Esophagus muscularis mucosa (tissue), 4 donors: ENCODE data around the gene GLRA3. TPM values are rescaled to one million over a fixed set of nuclear protein-coding genes. Genes with fewer than 3 reads are reported as not detected.

ENCODE experiments used
- DNase-seq: peaks from one replicate; pipeline ENCODE4 v3.0.0-alpha.2; 2017; ENCODE audit errors: extremely low spot score
- H3K27ac ChIP-seq, 4 donors: fragments of 200-600 bp; sonication (generic); replicated peaks in 1 of 4; 1 replicate in 3 of 4; 2 replicates in 1 of 4; pipeline ENCODE4 v1.5.1; 2016 to 2019; ENCODE audit warnings: mild to moderate bottlenecking in 1 of 4
- H3K27me3 ChIP-seq, 4 donors: fragments of 200-600 bp; sonication (generic); one replicate each; pipeline versions ENCODE4 v1.5.1 to v1.6.0; 2016 to 2019
- H3K36me3 ChIP-seq, 4 donors: fragments of 200-600 bp; sonication (generic); one replicate each; pipeline ENCODE4 v1.5.1; 2016 to 2019
- H3K4me1 ChIP-seq, 4 donors: fragments of 200-600 bp; sonication (generic); one replicate each; pipeline ENCODE4 v1.5.1; 2016 to 2019
- H3K4me3 ChIP-seq, 4 donors: fragments of 200-600 bp; sonication (generic); 1 replicate in 2 of 4; 2 replicates in 2 of 4; pipeline ENCODE4 v1.5.1; 2016 to 2019; ENCODE audit warnings: mild to moderate bottlenecking in 4 of 4, moderate library complexity in 1 of 4
- H3K9me3 ChIP-seq, 4 donors: fragments of 200-600 bp; sonication (generic); 1 replicate in 3 of 4; 2 replicates in 1 of 4; pipeline ENCODE4 v1.5.1; 2016 to 2019
- CTCF ChIP-seq, 3 experiments: fragments of 200-600 bp in 2 of 3; fragments of 450-650 bp in 1 of 3; sonication (generic) in 2 of 3; IDR thresholded peaks; one replicate each; pipeline ENCODE4 v1.5.1; 2017 to 2019; ENCODE audit warnings: antibody characterized with exemption in 3 of 3, mild to moderate bottlenecking in 2 of 3, moderate library complexity in 1 of 3
- EP300 ChIP-seq: sonication (generic); formaldehyde crosslinking; IDR thresholded peaks from one replicate; pipeline ENCODE4 v1.6.1; 2017; ENCODE audit warnings: antibody characterized with exemption
- POLR2A ChIP-seq: fragments of 450-650 bp; IDR thresholded peaks from one replicate; pipeline ENCODE4 v1.6.1; 2017; ENCODE audit warnings: antibody characterized with exemption, moderate library complexity, mild to moderate bottlenecking, low read depth
- POLR2AphosphoS5 ChIP-seq, 2 donors: sonication (generic); formaldehyde crosslinking; IDR thresholded peaks; one replicate each; pipeline ENCODE4 v1.6.1; 2017; ENCODE audit warnings: antibody characterized with exemption in 2 of 2
- WGBS: methylation state at CpG from one replicate; pipeline ENCODE4 v1.1.5; 2018; 5-methylcytosine and 5-hydroxymethylcytosine counted together
- intact Hi-C: fragments of 100-400 bp; cut with DNase I; formaldehyde crosslinking; loops from one replicate; pipeline ENCODE4 v1.15.1; 2023
- total RNA-seq, 4 donors: library from RNA; depleted of rRNA; stranded (reverse); fragments of >200 nt; gene quantifications; one replicate each; pipeline versions ENCODE4 v1.1.0 to v1.2.1, GENCODE V29; 2016

GLRA3 gene
- total RNA-seq, 4 donors from 2014 or later: under 0.01 to 0.39 (median 0.11) TPM; not detected in 1

GRCh38 chr4:174853629-174854028, 24.6 kb upstream of the GLRA3 start:
- H3K27me3 ChIP-seq: no peaks in the 10 kb centered on the region
- H3K9me3 ChIP-seq: no peaks in the 10 kb centered on the region
- no peak overlapping the region for H3K4me3 ChIP-seq
- intact Hi-C loops: no loop called here
- H3K4me1 ChIP-seq: no peaks in the 10 kb centered on the region
- TF ChIP-seq POLR2AphosphoS5 (IDR thresholded peaks at IDR 0.05): no peak
- no peak for TF ChIP-seq CTCF (IDR thresholded peaks at IDR 0.05)
- no peak for TF ChIP-seq EP300
- no peak for TF ChIP-seq POLR2A
- H3K36me3 ChIP-seq: no peaks in the 10 kb centered on the region
- H3K27ac ChIP-seq: no peak overlapping the region
- DNase-seq: no peak
- 73% methylated on average over 3 of the region's 3 CpGs for WGBS

DNA sequence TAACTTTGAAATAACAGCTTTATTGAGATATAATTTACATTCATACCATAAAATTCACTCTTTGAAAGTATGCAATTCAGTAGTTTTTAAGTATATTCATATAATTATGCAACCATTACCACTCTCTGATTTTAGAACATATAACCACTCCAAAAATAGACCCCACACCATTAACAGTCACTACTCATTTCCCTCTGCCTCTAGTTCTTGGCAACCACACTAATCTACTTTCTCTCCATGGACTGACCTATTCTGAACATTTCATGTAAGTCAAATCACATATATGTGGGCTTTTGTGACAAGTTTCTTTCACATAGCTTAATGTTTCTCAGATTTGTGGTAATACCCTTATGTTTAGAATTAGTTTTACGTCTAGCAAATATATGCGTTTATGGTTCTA, 19.5 kb upstream of the GLRA3 start:
- Histone ChIP-seq H3K4me3 (no peak overlapping the region), H3K4me1 (no peaks in the 10 kb centered on the region), H3K27ac (no peak overlapping the region), H3K27me3 (no peaks in the 10 kb centered on the region), H3K36me3 (no peaks in the 10 kb centered on the region), H3K9me3 (peaks cover 0 to 6% (median 0%) of the 10 kb centered on the region in 4 donors)
- intact Hi-C loops: no loop called here
- TF ChIP-seq POLR2AphosphoS5 (IDR thresholded peaks at IDR 0.05) (no peak), CTCF (IDR thresholded peaks at IDR 0.05) (no peak), EP300 (no peak), POLR2A (no peak)
- WGBS: 77% methylated on average over 2 of the region's 2 CpGs
- DNase-seq: no peak

- intact Hi-C loops: no loop called here
- H3K9me3 ChIP-seq: peaks cover 0 to 6% (median 0%) of the 10 kb centered on the region in 4 donors
- DNase-seq: no peak
Measured at GRCh38 chr4:174847801-174848427, 18.9 kb upstream of the GLRA3 start.

GRCh38 chr4:174835536-174835935, 6.5 kb upstream of the GLRA3 start:
- intact Hi-C loops: no loop called here
- TF ChIP-seq CTCF (IDR thresholded peaks at IDR 0.05) (no peak), EP300 (no peak), POLR2A (no peak), POLR2AphosphoS5 (IDR thresholded peaks at IDR 0.05) (no peak)
- no peak for DNase-seq
- Histone ChIP-seq H3K4me1 (no peaks in the 10 kb centered on the region), H3K27me3 (no peaks in the 10 kb centered on the region), H3K36me3 (no peaks in the 10 kb centered on the region), H3K4me3 (no peak overlapping the region), H3K9me3 (no peaks in the 10 kb centered on the region), H3K27ac (no peak overlapping the region)

More at GRCh38 chr4:174847801-174848427, 18.9 kb upstream of the GLRA3 start:
- Histone ChIP-seq H3K27me3 (no peaks in the 10 kb centered on the region), H3K4me1 (no peaks in the 10 kb centered on the region), H3K36me3 (no peaks in the 10 kb centered on the region), H3K4me3 (no peak overlapping the region), H3K27ac (no peak overlapping the region)
- no peak for TF ChIP-seq POLR2AphosphoS5 (IDR thresholded peaks at IDR 0.05)
- no peak for TF ChIP-seq EP300
- WGBS: 58% methylated on average over 2 of the region's 2 CpGs

DNA sequence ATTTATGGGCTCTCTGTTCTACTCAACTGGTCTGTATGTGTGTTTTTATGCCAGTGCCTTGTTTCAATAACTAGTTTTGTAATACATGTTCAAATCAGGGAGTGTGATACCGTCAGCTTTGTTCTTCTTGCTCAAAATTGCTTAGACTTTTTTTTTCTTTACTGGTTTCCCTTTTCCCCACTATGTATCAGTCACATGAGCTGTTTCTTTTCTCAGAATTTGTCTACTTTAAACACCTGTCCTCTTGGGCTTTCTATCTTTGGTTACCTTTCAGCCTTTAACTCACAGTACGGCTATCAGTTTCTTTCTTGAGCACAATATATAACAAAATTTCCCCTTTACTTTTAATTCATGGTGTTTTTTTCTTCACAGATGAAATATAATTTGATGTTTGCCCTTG, 5.4 kb upstream of the GLRA3 start:
- H3K27me3 ChIP-seq: peaks cover 0 to 2% (median under 1%) of the 10 kb centered on the region in 4 donors
- no peaks in the 10 kb centered on the region for H3K36me3 ChIP-seq
- intact Hi-C loops: no loop called here
- no peak overlapping the region for H3K27ac ChIP-seq
- 88% methylated on average over 2 of the region's 2 CpGs for WGBS
- H3K4me3 ChIP-seq: no peak overlapping the region
- TF ChIP-seq CTCF (IDR thresholded peaks at IDR 0.05) (no peak), POLR2A (no peak), POLR2AphosphoS5 (IDR thresholded peaks at IDR 0.05) (no peak), EP300 (no peak)
- no peak for DNase-seq
- no peaks in the 10 kb centered on the region for H3K9me3 ChIP-seq
- peaks cover 0 to 1% (median under 1%) of the 10 kb centered on the region in 4 donors for H3K4me1 ChIP-seq
